DOHH2 (cell line): Measurements from ENCODE around the gene AMER3.

Experiments
- CTCF ChIP-seq: fragments of 200-600 bp; sonication (generic); IDR thresholded peaks from one replicate; pipeline ENCODE4 v1.5.1; 2014; ENCODE audit warnings: antibody characterized with exemption, mild to moderate bottlenecking, low read depth, low read length; ENCODE audit not compliant: poor library complexity, severe bottlenecking
- EZH2phosphoT487 ChIP-seq: fragments of 200-600 bp; sonication (generic); IDR thresholded peaks from 2 replicates; pipeline ENCODE4 v1.6.1; 2017; ENCODE audit warnings: borderline replicate concordance, mild to moderate bottlenecking, antibody characterized with exemption, low read length, moderate library complexity, mixed read lengths

- TF ChIP-seq CTCF (no peak), EZH2phosphoT487 (no peak)
These were observed 11.5 kb downstream of the AMER3 start for GRCh38 chr2:130766711-130767407.
